ENCODE measurements around the gene SPR. TPM values are rescaled to one million over a fixed set of nuclear protein-coding genes. Genes with fewer than 3 reads are reported as not detected.

SPR gene
- 10 to 100 TPM in 1 of 3 donors, 1 to 10 TPM in 2; 7.7 to 11.2 (median 8.5) TPM for total RNA-seq

DNA sequence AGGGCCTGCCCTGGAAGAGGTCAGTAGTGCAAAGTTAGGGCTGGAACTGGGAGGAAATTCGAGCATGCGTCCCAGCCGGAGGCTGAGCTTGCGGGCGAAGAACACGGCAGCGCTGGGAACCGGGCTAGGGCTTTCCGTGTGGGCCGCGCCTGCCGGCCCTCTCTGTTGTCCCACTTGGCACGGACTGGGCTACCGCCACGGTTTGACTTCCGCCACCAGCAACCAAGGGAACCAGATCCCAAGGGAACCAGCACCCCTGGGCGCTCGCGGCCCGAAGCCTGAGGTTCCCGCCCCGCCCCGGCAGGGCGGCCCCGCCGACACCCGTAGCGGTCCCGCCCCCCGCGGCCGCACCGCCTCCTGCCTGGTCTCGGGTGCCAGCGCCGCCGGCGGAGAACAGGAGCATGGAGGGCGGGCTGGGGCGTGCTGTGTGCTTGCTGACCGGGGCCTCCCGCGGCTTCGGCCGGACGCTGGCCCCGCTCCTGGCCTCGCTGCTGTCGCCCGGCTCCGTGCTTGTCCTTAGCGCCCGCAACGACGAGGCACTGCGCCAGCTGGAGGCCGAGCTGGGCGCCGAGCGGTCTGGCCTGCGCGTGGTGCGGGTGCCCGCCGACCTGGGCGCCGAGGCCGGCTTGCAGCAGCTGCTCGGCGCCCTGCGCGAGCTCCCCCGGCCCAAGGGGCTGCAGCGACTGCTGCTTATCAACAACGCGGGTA is at the start of gene SPR:
SPR (plus strand) TSS at position 377 of the 708 bp plus-strand sequence; CDS start at position 402, 25 bp downstream.
- Mint-ChIP-seq H3K27me3 (ENCODE audit: low read depth) (peaks cover 64% of the 10 kb centered on the region), H3K4me3 (peak within 1 kb of the TSS; percentile 73), H3K9me3 (no peaks in the 10 kb centered on the region), H3K36me3 (ENCODE audit: insufficient read depth) (no peaks in the 10 kb centered on the region), H3K4me1 (ENCODE audit: low read depth) (peaks cover 3% of the 10 kb centered on the region)
- DNase-seq (peak; percentile 34), ATAC-seq (peak; percentile 96)

GRCh38 chr2:72840066-72840465 is 47.1 kb upstream of the SPR start:
- DNase-seq (no peak), ATAC-seq (no peak)
- H3K27me3 Mint-ChIP-seq (ENCODE audit: low read depth), result peaks cover 21% of the 10 kb centered on the region
- H3K36me3 Mint-ChIP-seq (ENCODE audit: insufficient read depth), result no peaks in the 10 kb centered on the region
- H3K4me3 Mint-ChIP-seq, result no peak overlapping the region
- H3K4me1 Mint-ChIP-seq (ENCODE audit: low read depth), result no peaks in the 10 kb centered on the region
- no peaks in the 10 kb centered on the region for H3K9me3 Mint-ChIP-seq

GRCh38 chr2:72841462-72842125 is 45.6 kb upstream of the SPR start:
- ATAC-seq, result no peak
- Mint-ChIP-seq H3K36me3 (ENCODE audit: insufficient read depth) (no peaks in the 10 kb centered on the region), H3K9me3 (no peaks in the 10 kb centered on the region), H3K27me3 (ENCODE audit: low read depth) (peaks cover 21% of the 10 kb centered on the region), H3K4me1 (ENCODE audit: low read depth) (no peaks in the 10 kb centered on the region), H3K4me3 (no peak overlapping the region)
- no peak for DNase-seq

DNA sequence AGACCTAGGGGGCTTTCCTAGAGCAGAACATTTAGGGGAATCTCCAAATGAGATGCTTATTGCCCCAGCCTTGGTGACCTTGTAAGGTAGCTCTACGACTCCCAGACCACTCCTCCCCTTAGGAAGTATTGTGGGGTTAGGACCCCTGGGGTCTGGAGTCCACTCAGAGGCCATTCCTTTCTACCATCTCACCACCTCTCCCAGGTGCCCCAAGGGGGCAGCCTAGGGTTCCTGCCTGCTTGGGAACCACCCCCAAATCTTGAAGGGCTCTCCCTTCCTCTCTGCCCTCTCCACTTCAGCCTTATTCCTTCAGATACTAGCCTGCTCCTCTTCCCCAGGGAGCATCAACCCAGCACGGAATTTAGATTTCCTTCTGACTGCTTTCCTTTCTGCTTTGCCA is 43.9 kb upstream of the SPR start:
- no peaks in the 10 kb centered on the region for H3K4me1 Mint-ChIP-seq (ENCODE audit: low read depth)
- ATAC-seq (no peak), DNase-seq (no peak)
- H3K4me3 Mint-ChIP-seq, result no peak overlapping the region
- peaks cover 21% of the 10 kb centered on the region for H3K27me3 Mint-ChIP-seq (ENCODE audit: low read depth)
- H3K36me3 Mint-ChIP-seq (ENCODE audit: insufficient read depth), result no peaks in the 10 kb centered on the region
- H3K9me3 Mint-ChIP-seq, result no peaks in the 10 kb centered on the region

- Mint-ChIP-seq H3K27me3 (ENCODE audit: low read depth) (peaks cover 16% of the 10 kb centered on the region), H3K36me3 (ENCODE audit: insufficient read depth) (no peaks in the 10 kb centered on the region), H3K4me3 (no peak overlapping the region), H3K9me3 (no peaks in the 10 kb centered on the region), H3K4me1 (ENCODE audit: low read depth) (no peaks in the 10 kb centered on the region)
- DNase-seq (no peak), ATAC-seq (no peak)
These were observed 40.8 kb upstream of the SPR start for GRCh38 chr2:72846171-72847095.

- H3K36me3 Mint-ChIP-seq (ENCODE audit: insufficient read depth), result no peaks in the 10 kb centered on the region
- ATAC-seq, result no peak
- no peaks in the 10 kb centered on the region for H3K9me3 Mint-ChIP-seq
- no peak overlapping the region for H3K4me3 Mint-ChIP-seq
- peaks cover 12% of the 10 kb centered on the region for H3K27me3 Mint-ChIP-seq (ENCODE audit: low read depth)
- H3K4me1 Mint-ChIP-seq (ENCODE audit: low read depth), result no peaks in the 10 kb centered on the region
- DNase-seq, result no peak
These were observed 39.5 kb upstream of the SPR start for GRCh38 chr2:72847534-72848315.

- H3K27me3 Mint-ChIP-seq (ENCODE audit: low read depth), result peaks cover 13% of the 10 kb centered on the region
- DNase-seq (no peak), ATAC-seq (no peak)
- no peaks in the 10 kb centered on the region for H3K4me1 Mint-ChIP-seq (ENCODE audit: low read depth)
- no peaks in the 10 kb centered on the region for H3K9me3 Mint-ChIP-seq
- no peaks in the 10 kb centered on the region for H3K36me3 Mint-ChIP-seq (ENCODE audit: insufficient read depth)
- H3K4me3 Mint-ChIP-seq, result no peak overlapping the region
These were observed 38.6 kb upstream of the SPR start for GRCh38 chr2:72848436-72849137.

DNA sequence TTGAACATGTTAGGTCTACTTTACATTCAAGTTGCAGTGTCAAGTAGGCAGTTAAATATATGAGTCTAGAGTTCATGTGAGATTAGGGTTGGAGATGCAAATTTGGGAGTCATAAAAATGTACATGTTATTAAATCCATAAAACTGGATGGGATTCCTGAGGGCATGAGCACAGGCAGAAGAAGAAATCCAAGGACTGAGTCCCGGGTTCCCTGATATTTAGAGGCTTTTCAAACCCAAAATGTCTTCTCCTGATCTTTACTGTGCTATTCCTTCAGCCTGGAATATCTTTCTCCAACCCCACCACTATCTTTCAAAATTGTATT is 38.1 kb upstream of the SPR start:
- peaks cover 14% of the 10 kb centered on the region for H3K27me3 Mint-ChIP-seq (ENCODE audit: low read depth)
- no peak overlapping the region for H3K4me3 Mint-ChIP-seq
- H3K9me3 Mint-ChIP-seq, result no peaks in the 10 kb centered on the region
- no peaks in the 10 kb centered on the region for H3K4me1 Mint-ChIP-seq (ENCODE audit: low read depth)
- no peaks in the 10 kb centered on the region for H3K36me3 Mint-ChIP-seq (ENCODE audit: insufficient read depth)
- ATAC-seq, result no peak
- DNase-seq, result no peak

DNA sequence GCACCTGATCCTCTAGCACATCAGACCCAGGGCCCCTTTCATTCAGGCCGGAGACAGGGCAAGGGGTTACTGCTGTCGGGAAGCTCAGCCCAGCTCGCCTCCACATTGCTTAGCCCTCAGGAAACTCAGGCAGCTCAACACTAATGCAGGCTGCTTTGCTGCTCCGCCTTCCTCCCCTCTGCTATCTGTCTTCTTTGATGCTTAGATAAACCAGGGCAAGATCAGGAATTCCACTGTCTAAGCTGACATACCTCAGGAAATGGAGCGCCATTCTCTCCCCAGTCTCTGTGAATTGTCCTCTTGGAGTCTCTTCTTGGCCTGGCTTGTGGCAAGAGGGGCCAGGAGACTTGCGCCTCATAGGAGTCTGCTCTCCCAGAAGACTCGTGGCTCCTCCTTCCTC is 35.9 kb upstream of the SPR start:
- H3K9me3 Mint-ChIP-seq, result no peaks in the 10 kb centered on the region
- H3K27me3 Mint-ChIP-seq (ENCODE audit: low read depth), result peaks cover 31% of the 10 kb centered on the region
- H3K36me3 Mint-ChIP-seq (ENCODE audit: insufficient read depth), result no peaks in the 10 kb centered on the region
- no peak for ATAC-seq
- no peak overlapping the region for H3K4me3 Mint-ChIP-seq
- no peak for DNase-seq
- H3K4me1 Mint-ChIP-seq (ENCODE audit: low read depth), result no peaks in the 10 kb centered on the region

- peak; percentile 58 for DNase-seq
- ATAC-seq, result peak; percentile 28 to 48
- H3K27me3 Mint-ChIP-seq (ENCODE audit: low read depth), result peaks cover 60% of the 10 kb centered on the region
- no peak overlapping the region for H3K4me3 Mint-ChIP-seq
- H3K4me1 Mint-ChIP-seq (ENCODE audit: low read depth), result peaks cover 10% of the 10 kb centered on the region
- no peaks in the 10 kb centered on the region for H3K9me3 Mint-ChIP-seq
- H3K36me3 Mint-ChIP-seq (ENCODE audit: insufficient read depth), result no peaks in the 10 kb centered on the region
These were observed 27.4 kb upstream of the SPR start for GRCh38 chr2:72859831-72860262.

DNA sequence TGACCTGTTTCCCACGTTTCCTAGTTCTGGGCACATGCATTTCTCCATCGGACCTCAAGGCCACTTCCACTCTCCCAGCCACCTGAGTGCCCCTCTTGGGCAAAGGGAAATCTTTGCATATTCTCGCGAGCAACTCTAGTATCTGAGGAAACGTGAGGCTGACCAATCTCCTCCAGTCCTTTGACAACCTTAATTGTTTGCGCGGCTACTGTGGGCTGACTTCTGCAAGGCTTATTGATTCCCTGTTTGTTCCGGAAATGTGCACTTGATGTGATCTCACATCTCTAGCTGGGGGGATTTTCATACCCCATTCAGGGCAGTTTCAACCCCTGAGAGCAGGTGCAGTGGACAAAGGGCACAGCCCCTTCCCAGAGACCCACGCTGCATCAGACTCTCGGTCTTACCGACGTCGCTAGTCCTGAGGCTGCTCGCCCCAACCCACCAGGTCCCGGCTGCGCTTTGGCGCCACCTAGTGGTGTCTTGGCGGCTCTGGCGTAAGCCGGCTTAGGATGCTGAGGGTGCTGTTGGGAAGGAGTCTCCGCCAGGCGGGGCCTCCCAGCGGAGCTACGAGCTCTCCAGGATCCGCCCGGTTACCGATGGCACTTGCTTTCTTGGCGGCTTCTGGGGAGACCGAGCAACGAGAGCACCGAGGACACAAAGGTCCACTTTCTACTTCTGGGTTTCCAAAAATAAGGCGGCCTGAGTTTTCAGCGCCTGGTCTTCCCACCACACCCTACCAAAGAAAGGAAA is 24.8 kb upstream of the SPR start:
- peaks cover 54% of the 10 kb centered on the region for H3K27me3 Mint-ChIP-seq (ENCODE audit: low read depth)
- peak; percentile 93 to 96 for ATAC-seq
- peak overlapping the region; percentile 41 for H3K4me3 Mint-ChIP-seq
- DNase-seq, result peak; percentile 85
- no peaks in the 10 kb centered on the region for H3K9me3 Mint-ChIP-seq
- peaks cover 10% of the 10 kb centered on the region for H3K4me1 Mint-ChIP-seq (ENCODE audit: low read depth)
- H3K36me3 Mint-ChIP-seq (ENCODE audit: insufficient read depth), result no peaks in the 10 kb centered on the region

- peaks cover 50% of the 10 kb centered on the region for H3K27me3 Mint-ChIP-seq (ENCODE audit: low read depth)
- no peaks in the 10 kb centered on the region for H3K36me3 Mint-ChIP-seq (ENCODE audit: insufficient read depth)
- DNase-seq (no peak), ATAC-seq (no peak)
- peaks cover 10% of the 10 kb centered on the region for H3K4me1 Mint-ChIP-seq (ENCODE audit: low read depth)
- no peaks in the 10 kb centered on the region for H3K9me3 Mint-ChIP-seq
- H3K4me3 Mint-ChIP-seq, result no peak overlapping the region
These were observed 24.2 kb upstream of the SPR start for GRCh38 chr2:72863046-72863445.

- no peak for DNase-seq
- peak; percentile 77 to 80 for ATAC-seq
- Mint-ChIP-seq H3K36me3 (ENCODE audit: insufficient read depth) (no peaks in the 10 kb centered on the region), H3K9me3 (no peaks in the 10 kb centered on the region), H3K4me1 (ENCODE audit: low read depth) (peaks cover 10% of the 10 kb centered on the region), H3K27me3 (ENCODE audit: low read depth) (peaks cover 48% of the 10 kb centered on the region), H3K4me3 (no peak overlapping the region)
These were observed 22.7 kb upstream of the SPR start for GRCh38 chr2:72864500-72864899.
